Neural cell (in vitro differentiated cells): Measurements from ENCODE around the gene ZNF782. TPM values are rescaled to one million over a fixed set of nuclear protein-coding genes. Genes with fewer than 3 reads are reported as not detected.

Experiments
- H2AFZ ChIP-seq: fragments of 200-600, 300-800 bp; sonication (generic), shearing (Covaris generic); 2 replicates; pipeline ENCODE4 v1.6.0; 2014; ENCODE audit warnings: low read depth, mild to moderate bottlenecking, antibody characterized with exemption, low read length, moderate library complexity
- H3F3A ChIP-seq: fragments of 200-600 bp; shearing (Covaris generic); 2 replicates; pipeline ENCODE4 v1.6.1; 2016; ENCODE audit warnings: mild to moderate bottlenecking, moderate library complexity, mixed read lengths, antibody characterized with exemption, low read length; ENCODE audit not compliant: insufficient read depth, poor library complexity, severe bottlenecking
- H3K27ac ChIP-seq: fragments of 200-600, 300-800 bp; sonication (generic), shearing (Covaris generic); 2 replicates; pipeline ENCODE4 v1.5.1; 2014; ENCODE audit warnings: mild to moderate bottlenecking, low read length, moderate library complexity
- H3K27me3 ChIP-seq: fragments of 300-800, 200-600 bp; sonication (generic), shearing (Covaris generic); 2 replicates; pipeline ENCODE4 v1.6.0; 2014; ENCODE audit warnings: mild to moderate bottlenecking, low read depth, low read length, moderate library complexity; ENCODE audit not compliant: insufficient read depth
- H3K36me3 ChIP-seq: fragments of 300-800, 200-600 bp; sonication (generic), shearing (Covaris generic); 2 replicates; pipeline ENCODE4 v1.5.1; 2014; ENCODE audit warnings: mild to moderate bottlenecking, antibody characterized with exemption, low read length, moderate library complexity; ENCODE audit not compliant: insufficient read depth
- H3K4me2 ChIP-seq: fragments of 300-800, 200-600 bp; sonication (generic), shearing (Covaris generic); 2 replicates; pipeline ENCODE4 v1.6.0; 2014; ENCODE audit warnings: mild to moderate bottlenecking, low read length
- H3K4me3 ChIP-seq: fragments of 300-800, 200-600 bp; sonication (generic), shearing (Covaris generic); 2 replicates; pipeline ENCODE4 v1.5.1; 2014; ENCODE audit warnings: mild to moderate bottlenecking, low read length, moderate library complexity
- H3K79me2 ChIP-seq: fragments of 200-600 bp; shearing (Covaris generic); replicated peaks from 2 replicates; pipeline ENCODE4 v1.6.0; 2014; ENCODE audit warnings: mild to moderate bottlenecking, low read length, moderate library complexity; ENCODE audit not compliant: insufficient read depth
- H3K9ac ChIP-seq: fragments of 300-800, 200-600 bp; sonication (generic), shearing (Covaris generic); 2 replicates; pipeline ENCODE4 v1.6.1; 2016; ENCODE audit warnings: mild to moderate bottlenecking, low read length, mixed read lengths
- H3K9me2 ChIP-seq: fragments of 200-600 bp; shearing (Covaris generic); 2 replicates; pipeline ENCODE4 v1.6.1; 2016; ENCODE audit warnings: mild to moderate bottlenecking, low read length, mixed read lengths; ENCODE audit not compliant: insufficient read depth
- H3K9me3 ChIP-seq: fragments of 200-600, 300-800 bp; sonication (generic), shearing (Covaris generic); 2 replicates; pipeline ENCODE4 v1.6.1; 2016; ENCODE audit warnings: mild to moderate bottlenecking, mixed run types, low read length, moderate library complexity, mixed read lengths
- H4K20me1 ChIP-seq: fragments of 200-600 bp; shearing (Covaris generic); 2 replicates; pipeline ENCODE4 v1.6.1; 2016; ENCODE audit warnings: mild to moderate bottlenecking, mixed run types; ENCODE audit not compliant: insufficient read depth
- EP300 ChIP-seq: fragments of 450-650 bp; conservative IDR thresholded peaks from 2 replicates; pipeline ENCODE4 v1.6.1; 2014; ENCODE audit warnings: antibody characterized with exemption, mild to moderate bottlenecking, moderate library complexity; ENCODE audit not compliant: poor library complexity, severe bottlenecking
- EZH2 ChIP-seq: fragments of 200-600, 300-800 bp; shearing (Covaris generic), sonication (generic); IDR thresholded peaks from 2 replicates; pipeline ENCODE4 v1.6.1; 2014; ENCODE audit warnings: antibody characterized with exemption, low read length, borderline replicate concordance, mild to moderate bottlenecking; ENCODE audit not compliant: insufficient read depth, poor library complexity, severe bottlenecking
- MXI1 ChIP-seq: fragments of 450-650 bp; conservative IDR thresholded peaks from 2 replicates; pipeline ENCODE4 v1.6.1; 2014; ENCODE audit warnings: antibody characterized with exemption, mild to moderate bottlenecking; ENCODE audit not compliant: poor library complexity, severe bottlenecking
- POLR2AphosphoS5 ChIP-seq: IDR thresholded peaks from 2 replicates; pipeline ENCODE4 v1.6.1; 2012
- RAD21 ChIP-seq: fragments of 450-650 bp; conservative IDR thresholded peaks from 2 replicates; pipeline ENCODE4 v1.6.1; 2014; ENCODE audit warnings: antibody characterized with exemption, mild to moderate bottlenecking, moderate library complexity
- SMC3 ChIP-seq: fragments of 450-650 bp; conservative IDR thresholded peaks from 2 replicates; pipeline ENCODE4 v1.6.1; 2014; ENCODE audit warnings: antibody characterized with exemption, mild to moderate bottlenecking, moderate library complexity; ENCODE audit not compliant: poor library complexity
- TAF1 ChIP-seq: IDR thresholded peaks from 2 replicates; pipeline ENCODE4 v1.6.1; 2012; ENCODE audit warnings: low read depth
- polyA plus RNA-seq: library from polyadenylated mRNA; depleted of rRNA; stranded (reverse); fragments of >200 nt; gene quantifications from 2 replicates; pipeline ENCODE4 v1.2.3, GENCODE V29; 2014
- TF ChIP-seq, protein P1 (sequence below): IDR thresholded peaks from 2 replicates; pipeline ENCODE4 v1.6.1; 2012; ENCODE audit warnings: borderline replicate concordance
- TF ChIP-seq, protein P2 (sequence below): fragments of 450-650 bp; IDR thresholded peaks from 2 replicates; pipeline ENCODE4 v1.5.1; 2014; ENCODE audit warnings: antibody characterized with exemption, mild to moderate bottlenecking, moderate library complexity; ENCODE audit not compliant: poor library complexity, severe bottlenecking

ZNF782 gene
- polyA plus RNA-seq, 1 donor from 2014 or later, result 6.0 TPM

DNA sequence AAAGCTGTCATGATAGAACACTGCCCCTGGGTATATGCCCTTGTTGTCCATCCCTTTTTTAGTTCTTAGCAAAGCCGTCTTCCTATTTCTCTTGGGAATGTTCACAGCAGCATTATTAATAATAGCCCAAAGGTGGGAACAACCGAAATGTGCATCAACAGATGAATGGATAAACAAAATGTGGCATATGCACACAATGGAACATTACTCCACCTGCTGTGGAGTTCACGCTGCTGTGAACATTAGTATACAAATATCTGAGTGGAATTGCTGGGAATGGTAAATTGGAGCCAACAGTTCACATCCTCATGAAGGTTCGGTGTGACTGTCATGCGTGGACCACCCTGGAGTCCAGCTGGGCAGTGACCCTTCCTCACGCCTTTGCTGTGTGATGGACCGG is 37.8 kb upstream of the ZNF782 start:
- H4K20me1 ChIP-seq, result no peaks in the 10 kb centered on the region

DNA sequence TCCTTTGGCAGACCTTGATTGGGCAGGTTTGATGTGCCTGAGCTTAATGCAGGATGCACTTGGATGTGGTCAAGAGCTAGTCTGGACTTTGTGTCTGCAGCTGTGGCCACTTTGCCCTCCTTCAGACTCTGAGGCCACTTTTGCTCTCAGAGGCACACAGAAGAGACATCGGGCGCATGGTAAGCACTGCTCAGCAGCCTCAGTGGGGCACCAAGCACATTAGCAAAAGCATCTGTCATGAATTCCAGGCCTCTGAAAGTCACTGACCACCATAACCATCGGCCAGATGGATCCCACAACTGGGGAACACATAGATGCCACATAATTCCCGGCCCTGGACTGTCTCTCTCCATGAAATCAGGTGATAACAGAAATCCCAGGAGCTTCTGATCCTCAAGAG is 34.3 kb upstream of the ZNF782 start:
- H4K20me1 ChIP-seq, result no peaks in the 10 kb centered on the region
- H3K4me3 ChIP-seq, result no peak overlapping the region
- no peaks in the 10 kb centered on the region for H3K9me3 ChIP-seq
- H3K9me2 ChIP-seq, result no peaks in the 10 kb centered on the region
- no peak overlapping the region for H3K27ac ChIP-seq
- H3F3A ChIP-seq, result no peaks in the 10 kb centered on the region
- no peaks in the 10 kb centered on the region for H3K36me3 ChIP-seq
- TF ChIP-seq MXI1 (no peak), RAD21 (no peak), EZH2 (no peak), TAF1 (no peak), EP300 (no peak), SMC3 (no peak), POLR2AphosphoS5 (no peak)
- TF ChIP-seq, protein P1, sequence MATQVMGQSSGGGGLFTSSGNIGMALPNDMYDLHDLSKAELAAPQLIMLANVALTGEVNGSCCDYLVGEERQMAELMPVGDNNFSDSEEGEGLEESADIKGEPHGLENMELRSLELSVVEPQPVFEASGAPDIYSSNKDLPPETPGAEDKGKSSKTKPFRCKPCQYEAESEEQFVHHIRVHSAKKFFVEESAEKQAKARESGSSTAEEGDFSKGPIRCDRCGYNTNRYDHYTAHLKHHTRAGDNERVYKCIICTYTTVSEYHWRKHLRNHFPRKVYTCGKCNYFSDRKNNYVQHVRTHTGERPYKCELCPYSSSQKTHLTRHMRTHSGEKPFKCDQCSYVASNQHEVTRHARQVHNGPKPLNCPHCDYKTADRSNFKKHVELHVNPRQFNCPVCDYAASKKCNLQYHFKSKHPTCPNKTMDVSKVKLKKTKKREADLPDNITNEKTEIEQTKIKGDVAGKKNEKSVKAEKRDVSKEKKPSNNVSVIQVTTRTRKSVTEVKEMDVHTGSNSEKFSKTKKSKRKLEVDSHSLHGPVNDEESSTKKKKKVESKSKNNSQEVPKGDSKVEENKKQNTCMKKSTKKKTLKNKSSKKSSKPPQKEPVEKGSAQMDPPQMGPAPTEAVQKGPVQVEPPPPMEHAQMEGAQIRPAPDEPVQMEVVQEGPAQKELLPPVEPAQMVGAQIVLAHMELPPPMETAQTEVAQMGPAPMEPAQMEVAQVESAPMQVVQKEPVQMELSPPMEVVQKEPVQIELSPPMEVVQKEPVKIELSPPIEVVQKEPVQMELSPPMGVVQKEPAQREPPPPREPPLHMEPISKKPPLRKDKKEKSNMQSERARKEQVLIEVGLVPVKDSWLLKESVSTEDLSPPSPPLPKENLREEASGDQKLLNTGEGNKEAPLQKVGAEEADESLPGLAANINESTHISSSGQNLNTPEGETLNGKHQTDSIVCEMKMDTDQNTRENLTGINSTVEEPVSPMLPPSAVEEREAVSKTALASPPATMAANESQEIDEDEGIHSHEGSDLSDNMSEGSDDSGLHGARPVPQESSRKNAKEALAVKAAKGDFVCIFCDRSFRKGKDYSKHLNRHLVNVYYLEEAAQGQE, result no peak
- TF ChIP-seq, protein P2, sequence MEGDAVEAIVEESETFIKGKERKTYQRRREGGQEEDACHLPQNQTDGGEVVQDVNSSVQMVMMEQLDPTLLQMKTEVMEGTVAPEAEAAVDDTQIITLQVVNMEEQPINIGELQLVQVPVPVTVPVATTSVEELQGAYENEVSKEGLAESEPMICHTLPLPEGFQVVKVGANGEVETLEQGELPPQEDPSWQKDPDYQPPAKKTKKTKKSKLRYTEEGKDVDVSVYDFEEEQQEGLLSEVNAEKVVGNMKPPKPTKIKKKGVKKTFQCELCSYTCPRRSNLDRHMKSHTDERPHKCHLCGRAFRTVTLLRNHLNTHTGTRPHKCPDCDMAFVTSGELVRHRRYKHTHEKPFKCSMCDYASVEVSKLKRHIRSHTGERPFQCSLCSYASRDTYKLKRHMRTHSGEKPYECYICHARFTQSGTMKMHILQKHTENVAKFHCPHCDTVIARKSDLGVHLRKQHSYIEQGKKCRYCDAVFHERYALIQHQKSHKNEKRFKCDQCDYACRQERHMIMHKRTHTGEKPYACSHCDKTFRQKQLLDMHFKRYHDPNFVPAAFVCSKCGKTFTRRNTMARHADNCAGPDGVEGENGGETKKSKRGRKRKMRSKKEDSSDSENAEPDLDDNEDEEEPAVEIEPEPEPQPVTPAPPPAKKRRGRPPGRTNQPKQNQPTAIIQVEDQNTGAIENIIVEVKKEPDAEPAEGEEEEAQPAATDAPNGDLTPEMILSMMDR, result no peak
- H3K27me3 ChIP-seq, result no peaks in the 10 kb centered on the region
- H2AFZ ChIP-seq, result no peak overlapping the region
- H3K9ac ChIP-seq, result no peak overlapping the region
- H3K4me2 ChIP-seq, result no peak overlapping the region
- H3K79me2 ChIP-seq, result no peaks in the 10 kb centered on the region

More for the DNA sequence above, 37.8 kb upstream of the ZNF782 start:
- Histone ChIP-seq H3F3A (no peaks in the 10 kb centered on the region), H3K27ac (no peak overlapping the region), H3K36me3 (no peaks in the 10 kb centered on the region), H3K9me2 (no peaks in the 10 kb centered on the region), H3K4me3 (no peak overlapping the region), H2AFZ (no peak overlapping the region), H3K9ac (no peak overlapping the region), H3K4me2 (no peak overlapping the region), H3K27me3 (no peaks in the 10 kb centered on the region), H3K9me3 (no peaks in the 10 kb centered on the region), H3K79me2 (no peaks in the 10 kb centered on the region)
- no peak for TF ChIP-seq RAD21

DNA sequence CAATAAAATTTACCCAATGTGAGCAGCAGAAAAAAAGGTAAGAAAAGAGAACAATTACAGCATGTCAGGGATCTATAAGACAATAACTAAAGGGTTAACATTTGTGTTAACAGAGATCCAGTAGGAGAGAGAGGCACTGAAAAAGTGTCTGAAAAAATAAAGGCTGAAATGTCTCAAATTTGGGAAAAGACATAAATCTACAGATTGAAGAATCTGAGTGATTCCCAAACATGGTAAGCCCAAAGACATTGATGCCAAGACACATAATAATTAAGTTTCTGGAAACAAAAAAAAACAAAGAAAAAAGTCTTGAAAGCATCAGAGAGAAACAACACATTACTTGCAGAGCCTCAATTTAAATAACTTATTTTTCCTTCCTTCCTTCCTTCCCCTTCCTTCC is 31.1 kb upstream of the ZNF782 start:
- H3K4me3 ChIP-seq, result no peak overlapping the region
- H2AFZ ChIP-seq, result no peak overlapping the region
- no peaks in the 10 kb centered on the region for H3K9me2 ChIP-seq
- no peak overlapping the region for H3K4me2 ChIP-seq
- H3K27ac ChIP-seq, result no peak overlapping the region
- no peak overlapping the region for H3K9ac ChIP-seq
- no peaks in the 10 kb centered on the region for H3K36me3 ChIP-seq
- H3K9me3 ChIP-seq, result no peaks in the 10 kb centered on the region
- TF ChIP-seq MXI1 (no peak), EZH2 (no peak), RAD21 (no peak), TAF1 (no peak), SMC3 (no peak), POLR2AphosphoS5 (no peak), EP300 (no peak)
- TF ChIP-seq, protein P2, result no peak
- TF ChIP-seq, protein P1, result no peak
- H3F3A ChIP-seq, result no peaks in the 10 kb centered on the region
- H4K20me1 ChIP-seq, result no peaks in the 10 kb centered on the region
- H3K27me3 ChIP-seq, result no peaks in the 10 kb centered on the region
- no peaks in the 10 kb centered on the region for H3K79me2 ChIP-seq
